Subcutaneous abdominal adipose tissue (tissue), 5 donors: ENCODE data around the gene PRUNE2.

Source experiments
- H3K27ac ChIP-seq: one replicate; pipeline ENCODE4 v1.7.0; 2013; ENCODE audit warnings: low read depth, mild to moderate bottlenecking, inconsistent platforms, low read length, moderate library complexity
- H3K27me3 ChIP-seq, 5 donors: one replicate each; pipeline ENCODE4 v1.7.0; 2013; ENCODE audit warnings: low read length in 5 of 5, inconsistent platforms in 1 of 5; ENCODE audit not compliant: control insufficient read depth in 5 of 5, insufficient read depth in 4 of 5
- H3K36me3 ChIP-seq, 5 donors: one replicate each; pipeline ENCODE4 v1.7.0; 2013; ENCODE audit warnings: low read length in 5 of 5; ENCODE audit not compliant: control insufficient read depth in 5 of 5, insufficient read depth in 5 of 5
- H3K4me1 ChIP-seq, 5 donors: one replicate each; pipeline ENCODE4 v1.7.0; 2013; ENCODE audit warnings: low read length in 5 of 5, mild to moderate bottlenecking in 3 of 5, moderate library complexity in 1 of 5; ENCODE audit not compliant: control insufficient read depth in 5 of 5, insufficient read depth in 5 of 5
- H3K4me3 ChIP-seq, 5 donors: one replicate each; pipeline ENCODE4 v1.7.0; 2013; ENCODE audit warnings: low read length in 5 of 5, low read depth in 1 of 5
- H3K9ac ChIP-seq, 5 donors: one replicate each; pipeline ENCODE4 v1.7.0; 2013; ENCODE audit warnings: low read length in 5 of 5, mild to moderate bottlenecking in 4 of 5, moderate library complexity in 3 of 5
- H3K9me3 ChIP-seq, 5 donors: one replicate each; pipeline ENCODE4 v1.7.0; 2013; ENCODE audit warnings: low read length in 5 of 5; ENCODE audit not compliant: control insufficient read depth in 5 of 5
- donor health status: healthy.
- donor health status: healthy.
- donor health status: healthy.
- donor health status: healthy.
- donor health status: healthy.

The PRUNE2 gene

GRCh38 chr9:76926324-76926741, 20.4 kb upstream of the PRUNE2 start:
- no peak overlapping the region for H3K9ac ChIP-seq
- H3K4me3 ChIP-seq = no peak overlapping the region
- H3K9me3 ChIP-seq = peaks cover 0 to 9% (median 6%) of the 10 kb centered on the region in 5 donors
- H3K4me1 ChIP-seq = peaks cover 0 to under 1% (median 0%) of the 10 kb centered on the region in 5 donors
- H3K36me3 ChIP-seq = no peaks in the 10 kb centered on the region
- no peak overlapping the region for H3K27ac ChIP-seq
- H3K27me3 ChIP-seq = no peaks in the 10 kb centered on the region

GRCh38 chr9:76921165-76921564, 15.3 kb upstream of the PRUNE2 start:
- peaks cover 0 to 6% (median 2%) of the 10 kb centered on the region in 5 donors for H3K4me1 ChIP-seq
- H3K36me3 ChIP-seq = no peaks in the 10 kb centered on the region
- H3K4me3 ChIP-seq = no peak overlapping the region
- no peak overlapping the region for H3K27ac ChIP-seq
- H3K9me3 ChIP-seq = peaks cover 0 to 9% (median 6%) of the 10 kb centered on the region in 5 donors
- no peak overlapping the region for H3K9ac ChIP-seq
- no peaks in the 10 kb centered on the region for H3K27me3 ChIP-seq

GRCh38 chr9:76917299-76917698, 11.4 kb upstream of the PRUNE2 start:
- H3K4me1 ChIP-seq = peaks cover 0 to 6% (median 2%) of the 10 kb centered on the region in 5 donors
- H3K27ac ChIP-seq = no peak overlapping the region
- no peaks in the 10 kb centered on the region for H3K36me3 ChIP-seq

GRCh38 chr9:76916231-76916630, 10.3 kb upstream of the PRUNE2 start:
- Histone ChIP-seq H3K27ac (no peak overlapping the region), H3K27me3 (no peaks in the 10 kb centered on the region), H3K4me1 (peaks cover 0 to 4% (median 2%) of the 10 kb centered on the region in 5 donors), H3K36me3 (no peaks in the 10 kb centered on the region), H3K4me3 (no peak overlapping the region), H3K9ac (no peak overlapping the region), H3K9me3 (no peaks in the 10 kb centered on the region)

More at GRCh38 chr9:76917299-76917698, 11.4 kb upstream of the PRUNE2 start:
- Histone ChIP-seq H3K9me3 (no peaks in the 10 kb centered on the region), H3K27me3 (no peaks in the 10 kb centered on the region), H3K4me3 (no peak overlapping the region), H3K9ac (no peak overlapping the region)

- no peaks in the 10 kb centered on the region for H3K27me3 ChIP-seq
- H3K4me1 ChIP-seq = peaks cover 0 to 3% (median 0%) of the 10 kb centered on the region in 5 donors
- no peak overlapping the region for H3K9ac ChIP-seq
- H3K4me3 ChIP-seq = no peak overlapping the region
- H3K27ac ChIP-seq = no peak overlapping the region
- H3K9me3 ChIP-seq = peaks cover 0 to 6% (median 0%) of the 10 kb centered on the region in 5 donors
- H3K36me3 ChIP-seq = no peaks in the 10 kb centered on the region
Observed at GRCh38 chr9:76913467-76913866, 7.6 kb upstream of the PRUNE2 start.

- Histone ChIP-seq H3K9ac (no peak overlapping the region), H3K27ac (no peak overlapping the region), H3K27me3 (no peaks in the 10 kb centered on the region), H3K4me3 (no peak overlapping the region), H3K36me3 (no peaks in the 10 kb centered on the region), H3K9me3 (peaks cover 0 to 6% (median 0%) of the 10 kb centered on the region in 5 donors), H3K4me1 (peaks cover 0 to 3% (median 0%) of the 10 kb centered on the region in 5 donors)
Observed at GRCh38 chr9:76912636-76913275, 6.8 kb upstream of the PRUNE2 start.

- no peaks in the 10 kb centered on the region for H3K27me3 ChIP-seq
Observed at GRCh38 chr9:76911971-76912370, 6.1 kb upstream of the PRUNE2 start.

GRCh38 chr9:76910861-76911260, 4.9 kb upstream of the PRUNE2 start:
- Histone ChIP-seq H3K27ac (no peak overlapping the region), H3K4me3 (no peak overlapping the region), H3K9me3 (peaks cover 0 to 6% (median 0%) of the 10 kb centered on the region in 5 donors), H3K27me3 (no peaks in the 10 kb centered on the region), H3K4me1 (peaks cover 0 to 9% (median 5%) of the 10 kb centered on the region in 5 donors), H3K36me3 (no peaks in the 10 kb centered on the region), H3K9ac (no peak overlapping the region)

More at GRCh38 chr9:76911971-76912370, 6.1 kb upstream of the PRUNE2 start:
- Histone ChIP-seq H3K36me3 (no peaks in the 10 kb centered on the region), H3K4me3 (no peak overlapping the region), H3K9ac (no peak overlapping the region), H3K9me3 (peaks cover 0 to 6% (median 0%) of the 10 kb centered on the region in 5 donors), H3K27ac (no peak overlapping the region), H3K4me1 (peaks cover 0 to 3% (median 0%) of the 10 kb centered on the region in 5 donors)

- Histone ChIP-seq H3K4me3 (peak overlapping the region in 4 of 5 donors; percentile 13 to 58 (median 49)), H3K36me3 (no peaks in the 10 kb centered on the region), H3K4me1 (peaks cover 0 to 21% (median 17%) of the 10 kb centered on the region in 5 donors), H3K9me3 (peaks cover 0 to 6% (median 0%) of the 10 kb centered on the region in 5 donors), H3K27me3 (no peaks in the 10 kb centered on the region), H3K9ac (no peak overlapping the region), H3K27ac (no peak overlapping the region)
Observed at GRCh38 chr9:76906647-76906975, 697 bp upstream of the PRUNE2 start.

GRCh38 chr9:76904661-76905457, 1.1 kb downstream of the PRUNE2 start:
- peaks cover 0 to 21% (median 17%) of the 10 kb centered on the region in 5 donors for H3K4me1 ChIP-seq
- H3K27me3 ChIP-seq = no peaks in the 10 kb centered on the region
- H3K9me3 ChIP-seq = peaks cover 0 to 2% (median 0%) of the 10 kb centered on the region in 5 donors
- no peaks in the 10 kb centered on the region for H3K36me3 ChIP-seq
- no peak overlapping the region for H3K27ac ChIP-seq
- H3K4me3 ChIP-seq = peak overlapping the region in 4 of 5 donors; percentile 53 to 83 (median 62)
- no peak overlapping the region for H3K9ac ChIP-seq
